LNCaP clone FGC (cell line): ENCODE results near the gene MALRD1.

ENCODE experiments used
- DNase-seq: peaks from one replicate; pipeline ENCODE4 v3.0.0-alpha.2; 2011; ENCODE audit warnings: low read depth
- H3K4me3 ChIP-seq: 2 replicates; pipeline ENCODE4 v1.5.1; 2011; ENCODE audit warnings: mild to moderate bottlenecking, low read depth, low read length, control low read depth
- CTCF ChIP-seq: IDR thresholded peaks from 2 replicates; pipeline ENCODE4 v1.5.1; 2012; ENCODE audit warnings: mild to moderate bottlenecking; ENCODE audit not compliant: control insufficient read depth, insufficient read depth; ENCODE audit errors: extremely low read depth

The MALRD1 gene

GRCh38 chr10:19097151-19097550, 48.5 kb downstream of the MALRD1 start:
- DNase-seq, result no peak
- no peak for TF ChIP-seq CTCF
- no peak overlapping the region for H3K4me3 ChIP-seq

- H3K4me3 ChIP-seq, result no peak overlapping the region
- no peak for TF ChIP-seq CTCF
- DNase-seq, result no peak
Observed at GRCh38 chr10:19098803-19099202, 50.2 kb downstream of the MALRD1 start.

GRCh38 chr10:19107406-19107805, 58.8 kb downstream of the MALRD1 start:
- H3K4me3 ChIP-seq, result no peak overlapping the region
- no peak for TF ChIP-seq CTCF
- no peak for DNase-seq

GRCh38 chr10:19111501-19112267, 63.1 kb downstream of the MALRD1 start:
- TF ChIP-seq CTCF, result no peak
- DNase-seq, result no peak
- H3K4me3 ChIP-seq, result no peak overlapping the region

- no peak overlapping the region for H3K4me3 ChIP-seq
- no peak for TF ChIP-seq CTCF
- DNase-seq, result no peak
Observed at GRCh38 chr10:19117438-19117837, 68.8 kb downstream of the MALRD1 start.

GRCh38 chr10:19119191-19119590, 70.6 kb downstream of the MALRD1 start:
- DNase-seq, result no peak
- H3K4me3 ChIP-seq, result no peak overlapping the region
- no peak for TF ChIP-seq CTCF

- DNase-seq, result no peak
- H3K4me3 ChIP-seq, result no peak overlapping the region
- TF ChIP-seq CTCF, result no peak
Observed at GRCh38 chr10:19120381-19120908, 71.8 kb downstream of the MALRD1 start.
